Pancreas (tissue), 10 donors: ENCODE data around the gene CAPN10. TPM values are rescaled to one million over a fixed set of nuclear protein-coding genes. Genes with fewer than 3 reads are reported as not detected.
"Not testable (repeated sequence)": the region's sequence is repeated elsewhere in the genome, so short reads cannot be mapped to it uniquely, and the experiment has no call there.

Experiments
- ATAC-seq, 4 donors: fragments of 200-7000 bp; cut with Tn5 transposase; one replicate each; pipeline versions ENCODE4 v1.8.0 to v1.9.1; 2020; ENCODE audit warnings: mild to moderate bottlenecking in 4 of 4, moderate library complexity in 4 of 4
- DNase-seq, 6 donors: peaks; one replicate each; pipeline ENCODE4 v3.0.0-alpha.2; 2020
- FAIRE-seq: peaks from 2 replicates; lab custom pipeline; 2012; peaks lifted over from hg19 to GRCh38; lab: Jason Lieb, UNC
- H3K27ac ChIP-seq, 4 donors: fragments of 200-600 bp; sonication (generic); 1 replicate in 3 of 4; 2 replicates in 1 of 4; pipeline versions ENCODE4 v1.5.0 to v1.8.0; 2020
- H3K27me3 ChIP-seq, 4 donors: fragments of 200-600 bp; one replicate each; pipeline ENCODE4 v1.8.0; 2021
- H3K36me3 ChIP-seq, 3 donors: fragments of 200-600 bp; sonication (generic) in 1 of 3; one replicate each; pipeline versions ENCODE4 v1.5.0 to v1.8.0; 2020 to 2021
- H3K4me1 ChIP-seq, 3 donors: fragments of 200-600 bp; one replicate each; pipeline ENCODE4 v1.8.0; 2021
- H3K4me3 ChIP-seq, 4 donors: fragments of 200-600 bp; sonication (generic) in 2 of 4; one replicate each; pipeline versions ENCODE4 v1.5.0 to v1.8.0; 2020 to 2021
- H3K9me3 ChIP-seq, 4 donors: fragments of 200-600 bp; one replicate each; pipeline ENCODE4 v1.8.0; 2021
- CTCF ChIP-seq, 4 donors: fragments of 200-600 bp; sonication (generic) in 3 of 4; IDR thresholded peaks; one replicate each; pipeline versions ENCODE4 v1.5.0 to v1.8.0; 2021; ENCODE audit warnings: antibody characterized with exemption in 4 of 4
- WGBS, 2 donors: extraction: QIAGEN DNeasy Blood & Tissue Kit; methylation state at CpG; one replicate each; pipeline ENCODE4 v1.1.7; 2013; 5-methylcytosine and 5-hydroxymethylcytosine counted together
- intact Hi-C, 3 donors: fragments of 100-400 bp; cut with DNase I; formaldehyde crosslinking; loops; one replicate each; pipeline versions ENCODE4 v1.11.1 to v1.14.2; 2022
- polyA plus RNA-seq, 2 donors: library from polyadenylated mRNA; stranded (reverse); fragments of 200-250 nt; gene quantifications; one replicate each; pipeline ENCODE4 v1.2.3, GENCODE V29; 2013
- total RNA-seq, 6 donors: library from RNA; stranded (reverse); fragmentation: NEBNext Ultra II Directional in 4 of 6; extraction: Animal tissue kit (Norgen Biotek cat#: 25700) in 4 of 6; gene quantifications; one replicate each; pipeline versions ENCODE4 v1.2.1 to v1.2.4, GENCODE V29; 2021 to 2023
- donor health status: healthy with polysubstance abuse.
- donor health status: DM: no; HTN: no; CAD: no; lungs with moderate emphysema.
- donor health status: DM: no; HTN: no; CAD: no.
- donor health status: control.
- donor health status: control.
- donor health status: Bipolar disorder and iron deficiency.
- donor health status: DM: yes; HTN: yes; CAD: no.
- donor health status: DM: no; HTN: no; CAD: no.
- donor health status: DM: no; HTN: no; CAD: no.
- donor health status: DM: yes; HTN: yes; CAD: no.

The CAPN10 gene
- total and polyA plus RNA-seq, 8 donors = 8.6 to 49.3 (median 12.7) TPM

DNA sequence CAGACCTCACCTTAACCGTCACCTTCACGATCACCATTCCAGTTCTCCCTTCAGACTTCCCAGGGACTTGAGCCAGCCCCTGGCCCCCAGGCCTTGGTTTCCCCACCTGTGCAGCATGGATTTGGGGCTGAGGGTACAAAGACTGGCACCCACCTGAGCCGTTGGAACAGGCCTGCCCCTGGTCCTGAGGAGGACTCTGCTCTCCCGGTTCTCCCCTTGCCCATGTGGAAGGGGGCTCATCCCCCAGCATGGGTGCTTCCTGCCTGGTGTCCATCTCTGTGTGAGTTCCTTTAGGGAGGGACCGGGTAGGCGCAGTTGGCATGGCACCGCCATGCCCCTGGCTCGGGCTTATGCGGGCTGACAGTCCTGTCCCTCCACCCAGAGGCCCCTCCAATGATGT lies 27.9 kb downstream of the CAPN10 start:
- H3K4me1 ChIP-seq = no peaks in the 10 kb centered on the region
- H3K36me3 ChIP-seq = no peaks in the 10 kb centered on the region
- intact Hi-C loops = no loop called here
- no peak for TF ChIP-seq CTCF (IDR thresholded peaks at IDR 0.05)
- H3K27me3 ChIP-seq = no peaks in the 10 kb centered on the region
- no peaks in the 10 kb centered on the region for H3K9me3 ChIP-seq
- ATAC-seq = no peak
- H3K27ac ChIP-seq = no peak overlapping the region
- no peak overlapping the region for H3K4me3 ChIP-seq
- DNase-seq = peak in 1 of 6 donors; percentile 31
- no peak for FAIRE-seq
- WGBS, 2 donors = 94 to 95% methylated on average over 9 of the region's 9 CpGs

GRCh38 chr2:240615396-240615795 lies 28.9 kb downstream of the CAPN10 start:
- DNase-seq (no peak), FAIRE-seq (no peak)

GRCh38 chr2:240615820-240616547 lies 29.4 kb downstream of the CAPN10 start:
- TF ChIP-seq CTCF (IDR thresholded peaks at IDR 0.05) = no peak
- ATAC-seq (no peak), DNase-seq (peak in 1 of 6 donors; percentile 24), FAIRE-seq (no peak)
- no peaks in the 10 kb centered on the region for H3K27me3 ChIP-seq
- intact Hi-C loops = no loop called here
- no peaks in the 10 kb centered on the region for H3K4me1 ChIP-seq
- 87 to 90% methylated on average over 19 of the region's 20 CpGs for WGBS, 2 donors
- no peak overlapping the region for H3K27ac ChIP-seq
- no peaks in the 10 kb centered on the region for H3K36me3 ChIP-seq
- no peaks in the 10 kb centered on the region for H3K9me3 ChIP-seq
- H3K4me3 ChIP-seq = no peak overlapping the region

More at GRCh38 chr2:240615396-240615795, 28.9 kb downstream of the CAPN10 start:
- Histone ChIP-seq H3K9me3 (no peaks in the 10 kb centered on the region), H3K27ac (no peak overlapping the region), H3K36me3 (no peaks in the 10 kb centered on the region), H3K27me3 (no peaks in the 10 kb centered on the region), H3K4me3 (no peak overlapping the region), H3K4me1 (no peaks in the 10 kb centered on the region)
- TF ChIP-seq CTCF (IDR thresholded peaks at IDR 0.05) = no peak
- 79 to 85% methylated on average over 2 of the region's 2 CpGs for WGBS, 2 donors
- ATAC-seq = no peak
- intact Hi-C loops = no loop called here

DNA sequence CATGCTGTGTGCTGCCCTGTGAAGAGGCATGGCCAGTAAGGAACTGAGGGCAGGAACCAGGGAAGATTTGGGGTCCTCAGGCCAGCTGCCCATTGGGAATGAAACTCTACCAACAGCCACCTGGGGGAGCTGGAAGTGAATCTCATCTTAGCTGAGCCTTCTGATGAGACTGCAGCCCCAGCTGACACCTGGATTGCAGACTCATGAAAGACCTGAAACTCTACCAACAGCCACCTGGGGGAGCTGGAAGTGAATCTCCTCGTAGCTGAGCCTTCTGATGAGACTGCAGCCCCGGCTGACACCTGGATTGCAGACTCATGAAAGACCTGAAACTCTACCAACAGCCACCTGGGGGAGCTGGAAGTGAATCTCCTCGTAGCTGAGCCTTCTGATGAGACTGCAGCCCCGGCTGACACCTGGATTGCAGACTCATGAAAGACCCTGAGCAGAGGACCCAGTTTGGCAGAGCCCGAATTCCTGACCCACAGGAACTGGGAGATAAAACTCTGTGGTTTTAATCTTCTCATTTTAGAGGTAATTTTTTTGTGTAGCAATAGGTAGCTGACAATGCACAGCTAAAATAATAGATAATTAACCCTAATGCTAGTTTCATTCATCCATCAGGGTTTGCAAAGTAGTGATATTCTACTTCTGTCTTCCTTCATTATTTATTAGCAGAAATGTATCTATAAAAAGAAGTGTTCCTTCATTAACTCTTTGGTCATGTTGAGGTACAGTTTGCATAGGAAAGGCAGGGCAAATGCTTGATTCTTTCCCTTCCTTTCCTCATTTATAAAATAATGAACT lies 30.5 kb downstream of the CAPN10 start:
- intact Hi-C loops, H3K27me3 ChIP-seq, H3K36me3 ChIP-seq, FAIRE-seq, H3K4me3 ChIP-seq, H3K9me3 ChIP-seq, H3K4me1 ChIP-seq, H3K27ac ChIP-seq, DNase-seq, ATAC-seq: not testable (repeated sequence)
- 82 to 85% methylated on average over 5 of the region's 5 CpGs for WGBS, 2 donors

DNA sequence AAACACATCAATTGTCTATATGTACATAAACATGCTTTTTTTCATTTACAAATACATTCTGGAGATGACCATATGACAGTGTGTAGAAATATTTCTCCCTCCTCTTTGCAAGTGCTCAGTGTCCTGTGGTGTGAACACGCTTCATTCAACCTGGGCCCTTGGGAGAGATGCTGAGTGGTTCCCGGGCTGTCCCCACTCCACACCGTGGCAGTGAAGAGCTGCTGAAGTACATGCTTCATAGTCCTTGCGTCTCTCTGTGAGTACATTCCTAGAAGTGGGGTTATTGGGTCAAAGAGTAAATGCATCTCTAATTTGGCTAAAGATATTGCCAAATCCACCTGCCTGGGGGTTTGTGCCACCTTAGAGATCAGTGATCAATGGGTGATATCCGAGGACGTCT lies 32.2 kb downstream of the CAPN10 start:
- 77% methylated on average over 6 of the region's 6 CpGs for WGBS, 2 donors
- TF ChIP-seq CTCF (IDR thresholded peaks at IDR 0.05) = no peak
- H3K27me3 ChIP-seq = no peaks in the 10 kb centered on the region
- FAIRE-seq (no peak), DNase-seq (no peak), ATAC-seq (no peak)
- intact Hi-C loops = no loop called here
- H3K9me3 ChIP-seq = no peaks in the 10 kb centered on the region
- no peaks in the 10 kb centered on the region for H3K36me3 ChIP-seq
- H3K4me1 ChIP-seq = no peaks in the 10 kb centered on the region
- no peak overlapping the region for H3K27ac ChIP-seq
- H3K4me3 ChIP-seq = no peak overlapping the region
